Body of pancreas (tissue), 4 donors: ENCODE measurements around the gene SMIM36. TPM values are rescaled to one million over a fixed set of nuclear protein-coding genes. Genes with fewer than 3 reads are reported as not detected.
A peak's percentile ranks its signal among the peaks of the same experiment; 100 is the strongest.
"Not testable (repeated sequence)": the region's sequence is repeated elsewhere in the genome, so short reads cannot be mapped to it uniquely, and the experiment has no call there.

ENCODE experiments used
- ATAC-seq: fragments of 150-250 bp; one replicate; pipeline ENCODE4 v1.9.1; 2016
- DNase-seq, 4 donors: peaks; one replicate each; pipeline ENCODE4 v3.0.0-alpha.2; 2019
- H3K27ac ChIP-seq, 4 donors: fragments of 200-600 bp; sonication (generic); 1 replicate in 3 of 4; 2 replicates in 1 of 4; pipeline versions ENCODE4 v1.5.1 to v1.6.1; 2016 to 2019; ENCODE audit warnings: mild to moderate bottlenecking in 1 of 4, mixed read lengths in 1 of 4, moderate library complexity in 1 of 4
- H3K27me3 ChIP-seq, 2 donors: fragments of 200-600 bp; sonication (generic); one replicate each; pipeline ENCODE4 v1.6.0; 2016; ENCODE audit warnings: mild to moderate bottlenecking in 1 of 2
- H3K36me3 ChIP-seq, 2 donors: fragments of 200-600 bp; sonication (generic); replicated peaks in 1 of 2; 2 replicates each; pipeline ENCODE4 v1.5.1; 2016; ENCODE audit warnings: low read depth in 2 of 2; ENCODE audit not compliant: insufficient read depth in 1 of 2
- H3K4me1 ChIP-seq: fragments of 200-600 bp; sonication (generic); one replicate; pipeline ENCODE4 v1.6.0; 2016
- H3K4me3 ChIP-seq, 2 donors: fragments of 200-600 bp; sonication (generic); 1 replicate in 1 of 2; 2 replicates in 1 of 2; pipeline ENCODE4 v1.5.1; 2016 to 2019
- H3K9me3 ChIP-seq, 3 donors: fragments of 200-600 bp; sonication (generic); 1 replicate in 2 of 3; 2 replicates in 1 of 3; pipeline ENCODE4 v1.5.1; 2016
- CTCF ChIP-seq, 7 experiments: fragments of 450-650 bp in 4 of 7; fragments of 200-600 bp in 3 of 7; sonication (generic) in 3 of 7; IDR thresholded peaks; one replicate each; pipeline ENCODE4 v1.5.1; 2016 to 2019; ENCODE audit warnings: antibody characterized with exemption in 7 of 7
- POLR2A ChIP-seq, 3 donors: fragments of 450-650 bp; IDR thresholded peaks; one replicate each; pipeline ENCODE4 v1.6.1; 2016; ENCODE audit warnings: antibody characterized with exemption in 3 of 3, mild to moderate bottlenecking in 2 of 3
- WGBS, 2 donors: methylation state at CpG; one replicate each; pipeline ENCODE4 v1.1.5; 2017; 5-methylcytosine and 5-hydroxymethylcytosine counted together
- intact Hi-C: fragments of 100-400 bp; cut with DNase I; formaldehyde crosslinking; loops from one replicate; pipeline ENCODE4 v1.15.1; 2023
- total RNA-seq, 2 donors: library from RNA; depleted of rRNA; stranded (reverse); fragments of >200 nt; gene quantifications; one replicate each; pipeline ENCODE4 v1.1.0, GENCODE V29; 2016

Gene SMIM36
- total RNA-seq, 2 donors from 2014 or later, result not detected

- WGBS, 2 donors, result 49 to 62% methylated on average over 4 of the region's 4 CpGs
- Histone ChIP-seq H3K9me3 (no peaks in the 10 kb centered on the region), H3K27ac (peak overlapping the region in 1 of 4 donors; percentile 54), H3K36me3 (no peaks in the 10 kb centered on the region), H3K4me1 (peaks cover 25% of the 10 kb centered on the region), H3K27me3 (no peaks in the 10 kb centered on the region), H3K4me3 (no peak overlapping the region)
- TF ChIP-seq CTCF (IDR thresholded peaks at IDR 0.05), result no peak
- TF ChIP-seq POLR2A (IDR thresholded peaks at IDR 0.05), result no peak
- ATAC-seq (no peak), DNase-seq (no peak)
- intact Hi-C loops, result no loop called here
These were observed 80.5 kb downstream of the SMIM36 start for GRCh38 chr17:55430541-55431288.

DNA sequence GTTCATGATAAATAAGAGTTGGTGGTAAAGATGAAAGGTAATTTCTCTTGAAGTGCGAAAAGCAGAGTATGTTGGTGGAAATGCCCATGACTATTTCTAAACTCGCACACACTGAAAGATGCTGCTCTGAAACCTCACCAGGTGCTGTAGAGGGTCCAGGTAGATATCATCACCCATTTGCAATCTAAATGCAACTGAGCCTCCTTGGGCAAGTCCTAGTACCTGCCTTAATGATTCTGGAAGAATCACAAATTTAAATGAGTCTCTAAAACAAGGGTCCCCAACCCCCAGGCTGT is 83.7 kb downstream of the SMIM36 start:
- H3K36me3 ChIP-seq, result no peaks in the 10 kb centered on the region
- no peaks in the 10 kb centered on the region for H3K9me3 ChIP-seq
- DNase-seq (no peak), ATAC-seq (no peak)
- no peak for TF ChIP-seq CTCF (IDR thresholded peaks at IDR 0.05)
- no peak for TF ChIP-seq POLR2A (IDR thresholded peaks at IDR 0.05)
- WGBS, 2 donors, result 84 to 88% methylated on average over 2 of the region's 2 CpGs
- peaks cover 13% of the 10 kb centered on the region for H3K4me1 ChIP-seq
- intact Hi-C loops, result no loop called here
- no peak overlapping the region for H3K27ac ChIP-seq
- no peaks in the 10 kb centered on the region for H3K27me3 ChIP-seq
- no peak overlapping the region for H3K4me3 ChIP-seq

DNA sequence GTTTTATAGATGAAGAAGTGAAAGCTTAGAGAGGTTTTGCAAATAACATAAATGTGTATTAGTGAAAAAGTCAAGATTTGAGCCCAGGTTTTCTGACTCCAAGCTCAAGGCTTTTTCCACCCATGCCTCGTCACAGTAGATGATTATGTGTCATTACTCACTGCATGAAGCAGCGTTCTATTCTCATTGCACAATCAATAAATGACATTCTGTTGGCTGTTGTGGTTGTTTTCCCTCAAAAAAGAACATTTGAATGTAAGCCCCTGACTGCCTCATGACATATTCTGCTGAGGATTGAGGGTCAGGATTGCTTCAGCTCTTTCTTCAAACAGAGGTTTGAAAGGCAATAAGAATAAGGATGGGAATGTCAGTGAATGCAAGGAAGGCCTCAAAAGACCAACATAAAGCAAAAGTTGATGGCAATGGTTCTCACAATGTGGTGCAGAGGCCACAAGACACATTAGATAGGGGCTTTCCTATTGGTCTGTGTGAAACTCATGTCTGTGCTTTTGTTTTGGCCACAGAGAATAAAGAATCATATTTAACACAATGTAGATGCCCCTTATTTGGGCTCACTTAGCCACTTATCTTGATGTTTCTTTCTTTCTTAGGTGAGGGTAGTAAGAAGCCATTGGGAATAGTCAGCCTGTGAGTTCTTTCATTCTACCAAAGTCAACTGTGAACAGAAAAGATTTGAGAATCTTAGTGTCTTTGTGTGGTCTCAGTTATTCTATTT is 84.2 kb downstream of the SMIM36 start:
- 20 to 22% methylated on average over 2 of the region's 2 CpGs for WGBS, 2 donors
- Histone ChIP-seq H3K9me3 (no peaks in the 10 kb centered on the region), H3K4me1 (peaks cover 16% of the 10 kb centered on the region), H3K27me3 (no peaks in the 10 kb centered on the region), H3K36me3 (no peaks in the 10 kb centered on the region), H3K4me3 (no peak overlapping the region), H3K27ac (no peak overlapping the region)
- DNase-seq (no peak), ATAC-seq (no peak)
- no peak for TF ChIP-seq POLR2A (IDR thresholded peaks at IDR 0.05)
- TF ChIP-seq CTCF (IDR thresholded peaks at IDR 0.05), result no peak
- intact Hi-C loops, result no loop called here

DNA sequence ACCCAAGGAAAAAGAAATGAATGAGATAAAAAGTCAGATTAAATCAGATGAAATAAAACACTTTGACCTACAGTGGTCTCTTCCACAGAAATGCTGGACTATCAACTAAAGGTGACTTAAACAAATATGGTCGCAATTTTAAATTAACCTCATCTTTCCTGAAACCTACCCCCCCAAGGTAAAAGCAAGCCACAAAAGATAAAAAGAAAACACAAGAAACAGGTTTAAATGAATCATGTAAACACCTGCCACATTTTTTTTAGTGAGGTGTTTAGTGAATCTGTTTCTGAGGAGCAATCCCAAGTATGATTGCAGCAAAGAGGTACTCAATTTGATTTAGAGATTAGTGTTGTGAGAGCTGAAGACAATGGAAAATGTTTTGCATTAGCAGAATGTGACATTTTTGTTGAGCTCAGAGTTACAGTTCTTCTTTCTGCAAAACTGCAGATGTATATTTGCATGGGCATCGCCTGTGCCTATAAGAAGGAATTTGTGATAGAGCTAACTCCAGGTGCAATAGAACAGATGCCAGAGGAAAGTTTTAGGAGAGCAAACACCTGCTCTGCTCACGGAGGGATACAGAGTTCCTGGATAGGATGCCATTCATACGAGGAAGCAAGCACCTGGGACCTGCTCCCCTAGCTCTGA is 86.2 kb downstream of the SMIM36 start:
- H3K27me3 ChIP-seq, result no peaks in the 10 kb centered on the region
- no peak overlapping the region for H3K27ac ChIP-seq
- 26 to 29% methylated on average over 4 of the region's 4 CpGs for WGBS, 2 donors
- no peaks in the 10 kb centered on the region for H3K9me3 ChIP-seq
- no peak for TF ChIP-seq POLR2A (IDR thresholded peaks at IDR 0.05)
- H3K4me1 ChIP-seq, result peaks cover 23% of the 10 kb centered on the region
- H3K4me3 ChIP-seq, result no peak overlapping the region
- intact Hi-C loops, result no loop called here
- no peaks in the 10 kb centered on the region for H3K36me3 ChIP-seq
- ATAC-seq, result no peak
- no peak for DNase-seq

DNA sequence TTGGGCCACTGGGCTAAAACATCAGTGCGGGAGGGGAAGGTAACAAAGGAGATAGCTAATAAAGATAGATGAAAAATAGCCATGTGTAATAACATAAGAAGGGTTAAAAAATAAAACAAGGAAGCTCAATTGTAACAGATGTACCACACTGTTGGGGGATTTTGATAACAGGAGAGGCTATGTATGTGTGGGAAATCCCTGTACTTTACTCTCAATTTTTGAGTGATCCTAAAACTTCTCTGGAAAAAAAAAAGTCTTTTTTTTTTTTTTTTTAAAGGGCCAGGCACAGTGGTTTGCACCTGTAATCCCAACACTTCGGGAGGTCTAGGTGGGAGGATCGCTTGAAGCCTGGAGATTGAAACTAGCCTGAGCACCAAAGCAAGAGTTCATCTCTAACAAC is 87.7 kb downstream of the SMIM36 start:
- no peak for TF ChIP-seq POLR2A (IDR thresholded peaks at IDR 0.05)
- no peak for TF ChIP-seq CTCF (IDR thresholded peaks at IDR 0.05)
- Histone ChIP-seq H3K27me3 (no peaks in the 10 kb centered on the region), H3K36me3 (no peaks in the 10 kb centered on the region), H3K9me3 (no peaks in the 10 kb centered on the region), H3K4me1 (peaks cover 23% of the 10 kb centered on the region), H3K4me3 (no peak overlapping the region), H3K27ac (peak overlapping the region in 1 of 4 donors; percentile 26)
- DNase-seq, result no peak
- intact Hi-C loops, result no loop called here
- 46 to 52% methylated on average over 3 of the region's 3 CpGs for WGBS, 2 donors
- no peak for ATAC-seq

DNA sequence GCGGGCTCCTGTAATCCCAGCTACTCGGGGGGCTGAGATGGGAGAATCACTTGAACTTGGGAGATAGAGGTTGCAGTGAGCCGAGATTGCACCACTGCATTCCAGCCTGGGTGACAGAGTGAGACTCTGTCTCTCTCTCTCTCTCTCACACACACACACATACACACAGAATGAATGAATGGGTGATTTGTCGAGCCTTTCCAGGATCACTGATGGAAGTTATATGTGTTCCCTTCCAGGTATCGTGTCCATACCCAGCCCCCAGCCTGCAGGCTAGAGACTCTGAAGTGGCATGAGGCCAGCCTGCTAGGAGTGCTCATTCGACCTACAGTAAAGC is 88.5 kb downstream of the SMIM36 start:
- H3K4me3 ChIP-seq, H3K9me3 ChIP-seq, H3K27me3 ChIP-seq, H3K27ac ChIP-seq, ATAC-seq, H3K36me3 ChIP-seq, intact Hi-C loops: not testable (repeated sequence)
- peaks cover 23% of the 10 kb centered on the region for H3K4me1 ChIP-seq
- 53 to 74% methylated on average over 4 to 6 of the region's 6 CpGs for WGBS, 2 donors
- peak in 1 of 4 donors; percentile 18 for DNase-seq
